OCI-LY3 (cell line): Measurements from ENCODE around the gene DGKB.

Source experiments
- H2AFZ ChIP-seq: fragments of 200-600, 300-600 bp; shearing (Covaris generic); 2 replicates; pipeline ENCODE4 v1.6.0; 2014; ENCODE audit warnings: antibody characterized with exemption, low read depth, low read length
- H3K27ac ChIP-seq: fragments of 200-600, 300-600 bp; sonication (generic); 2 replicates; pipeline ENCODE4 v1.5.1; 2014; ENCODE audit warnings: mild to moderate bottlenecking, low read length, moderate library complexity, mixed read lengths
- H3K27me3 ChIP-seq: fragments of 200-600, 300-600 bp; sonication (generic); 2 replicates; pipeline ENCODE4 v1.6.1; 2014; ENCODE audit warnings: low read depth, low read length, mixed read lengths
- H3K36me3 ChIP-seq: fragments of 200-600, 300-600 bp; sonication (generic); replicated peaks from 2 replicates; pipeline ENCODE3; 2014; ENCODE audit warnings: low read depth, low read length, mixed read lengths
- H3K4me1 ChIP-seq: fragments of 300-600, 200-600 bp; sonication (generic); 2 replicates; pipeline ENCODE4 v1.6.1; 2014; ENCODE audit warnings: low read length, mixed read lengths
- H3K4me2 ChIP-seq: fragments of 200-600, 300-600 bp; sonication (generic); 2 replicates; pipeline ENCODE4 v1.6.1; 2014; ENCODE audit warnings: low read length, mixed read lengths
- H3K4me3 ChIP-seq: fragments of 300-600, 200-600 bp; sonication (generic); 2 replicates; pipeline ENCODE4 v1.5.1; 2014; ENCODE audit warnings: antibody characterized with exemption, mild to moderate bottlenecking, low read length, moderate library complexity
- H3K79me2 ChIP-seq: fragments of 300-600, 200-600 bp; shearing (Covaris generic); 2 replicates; pipeline ENCODE4 v1.6.1; 2014; ENCODE audit warnings: mild to moderate bottlenecking, low read length, mixed read lengths
- H3K9ac ChIP-seq: fragments of 300-600, 200-600 bp; shearing (Covaris generic); 2 replicates; pipeline ENCODE4 v1.6.0; 2014; ENCODE audit warnings: mild to moderate bottlenecking, low read length, moderate library complexity
- H3K9me3 ChIP-seq: fragments of 200-600, 300-600 bp; shearing (Covaris generic); 2 replicates; pipeline ENCODE4 v1.6.1; 2014; ENCODE audit warnings: low read length, mixed read lengths; ENCODE audit not compliant: insufficient read depth
- H4K20me1 ChIP-seq: fragments of 200-600, 300-600 bp; sonication (generic); 2 replicates; pipeline ENCODE4 v1.6.1; 2016; ENCODE audit warnings: low read length, mixed read lengths; ENCODE audit not compliant: insufficient read depth
- EZH2phosphoT487 ChIP-seq: fragments of 200-600 bp; shearing (Covaris generic); IDR thresholded peaks from 2 replicates; pipeline ENCODE4 v1.6.1; 2018; ENCODE audit warnings: antibody characterized with exemption, mixed run types, low read depth
- TF ChIP-seq, protein P1 (sequence below): fragments of 200-600, 300-600 bp; sonication (generic); IDR thresholded peaks from 2 replicates; pipeline ENCODE4 v1.5.1; 2014; ENCODE audit warnings: antibody characterized with exemption, low read length, low read depth

DGKB gene

GRCh38 chr7:14902589-14903067 lies at the start of gene DGKB:
TSS of gene DGKB (minus strand) at chr7:14902751.
- H3K27me3 ChIP-seq: no peaks in the 10 kb centered on the region
- H3K9me3 ChIP-seq: no peaks in the 10 kb centered on the region
- H3K4me1 ChIP-seq: no peaks in the 10 kb centered on the region
- H2AFZ ChIP-seq: no peak within 1 kb of the TSS
- H3K79me2 ChIP-seq: no peaks in the 10 kb centered on the region
- H3K36me3 ChIP-seq: no peaks in the 10 kb centered on the region
- no peak within 1 kb of the TSS for H3K4me2 ChIP-seq
- H4K20me1 ChIP-seq: no peaks in the 10 kb centered on the region
- H3K9ac ChIP-seq: no peak within 1 kb of the TSS
- H3K27ac ChIP-seq: no peak within 1 kb of the TSS
- TF ChIP-seq EZH2phosphoT487: no peak
- TF ChIP-seq, protein P1, sequence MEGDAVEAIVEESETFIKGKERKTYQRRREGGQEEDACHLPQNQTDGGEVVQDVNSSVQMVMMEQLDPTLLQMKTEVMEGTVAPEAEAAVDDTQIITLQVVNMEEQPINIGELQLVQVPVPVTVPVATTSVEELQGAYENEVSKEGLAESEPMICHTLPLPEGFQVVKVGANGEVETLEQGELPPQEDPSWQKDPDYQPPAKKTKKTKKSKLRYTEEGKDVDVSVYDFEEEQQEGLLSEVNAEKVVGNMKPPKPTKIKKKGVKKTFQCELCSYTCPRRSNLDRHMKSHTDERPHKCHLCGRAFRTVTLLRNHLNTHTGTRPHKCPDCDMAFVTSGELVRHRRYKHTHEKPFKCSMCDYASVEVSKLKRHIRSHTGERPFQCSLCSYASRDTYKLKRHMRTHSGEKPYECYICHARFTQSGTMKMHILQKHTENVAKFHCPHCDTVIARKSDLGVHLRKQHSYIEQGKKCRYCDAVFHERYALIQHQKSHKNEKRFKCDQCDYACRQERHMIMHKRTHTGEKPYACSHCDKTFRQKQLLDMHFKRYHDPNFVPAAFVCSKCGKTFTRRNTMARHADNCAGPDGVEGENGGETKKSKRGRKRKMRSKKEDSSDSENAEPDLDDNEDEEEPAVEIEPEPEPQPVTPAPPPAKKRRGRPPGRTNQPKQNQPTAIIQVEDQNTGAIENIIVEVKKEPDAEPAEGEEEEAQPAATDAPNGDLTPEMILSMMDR: no peak
- no peak within 1 kb of the TSS for H3K4me3 ChIP-seq

DNA sequence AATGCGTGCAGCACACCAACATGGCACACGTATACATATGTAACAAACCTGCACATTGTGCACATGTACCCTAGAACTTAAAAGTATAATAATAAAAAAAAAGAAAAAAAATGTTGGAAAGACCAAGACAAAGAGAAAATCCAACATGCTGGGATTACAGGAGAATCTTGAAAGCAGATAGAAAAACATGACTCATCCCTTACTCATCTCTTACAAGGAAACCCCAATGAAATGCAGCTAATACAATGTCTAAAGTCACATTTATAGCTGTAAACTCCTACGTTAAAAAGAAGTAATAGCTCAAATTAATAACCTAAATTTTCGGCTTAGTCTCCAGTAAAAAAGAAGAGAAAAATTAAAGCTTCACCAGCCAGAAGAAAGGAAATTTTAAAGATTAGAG lies 47.5 kb upstream of the DGKB start:
- H3K4me1 ChIP-seq: no peaks in the 10 kb centered on the region
- no peak overlapping the region for H3K27ac ChIP-seq
- H3K36me3 ChIP-seq: no peaks in the 10 kb centered on the region
- H3K4me2 ChIP-seq: no peak overlapping the region
- TF ChIP-seq, protein P1: no peak
- TF ChIP-seq EZH2phosphoT487: no peak
- H3K79me2 ChIP-seq: no peaks in the 10 kb centered on the region
- no peak overlapping the region for H2AFZ ChIP-seq
- H3K27me3 ChIP-seq: no peaks in the 10 kb centered on the region
- no peak overlapping the region for H3K4me3 ChIP-seq
- no peak overlapping the region for H3K9ac ChIP-seq
- H4K20me1 ChIP-seq: no peaks in the 10 kb centered on the region
- H3K9me3 ChIP-seq: no peaks in the 10 kb centered on the region

- Histone ChIP-seq H3K27me3 (no peaks in the 10 kb centered on the region), H2AFZ (no peak overlapping the region), H4K20me1 (no peaks in the 10 kb centered on the region), H3K4me2 (no peak overlapping the region), H3K79me2 (no peaks in the 10 kb centered on the region), H3K4me3 (no peak overlapping the region), H3K4me1 (peaks cover 7% of the 10 kb centered on the region; the same call in 1 of the 2 replicates), H3K9me3 (no peaks in the 10 kb centered on the region), H3K36me3 (no peaks in the 10 kb centered on the region), H3K27ac (no peak overlapping the region), H3K9ac (no peak overlapping the region)
- TF ChIP-seq, protein P1: no peak
- no peak for TF ChIP-seq EZH2phosphoT487
Observed at GRCh38 chr7:14938181-14938580, 35.6 kb upstream of the DGKB start.

DNA sequence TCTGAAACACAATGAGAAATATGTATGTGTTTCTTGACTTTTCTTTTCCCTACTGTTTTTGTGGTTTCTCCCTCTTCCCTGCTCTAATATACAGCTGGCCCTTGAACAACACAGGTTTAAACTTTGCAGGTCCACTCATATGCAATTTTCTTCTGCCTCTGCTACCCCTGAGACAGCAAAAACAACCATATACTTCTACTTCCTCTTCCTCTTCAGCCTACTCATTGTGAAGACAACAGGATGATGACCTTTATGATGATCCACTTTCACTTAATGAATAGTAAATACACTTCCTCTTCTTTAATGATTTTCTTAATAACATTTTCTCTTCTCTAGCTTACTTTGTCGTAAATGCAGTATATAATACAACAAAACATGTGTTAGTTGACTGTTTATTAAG lies 35.0 kb upstream of the DGKB start:
- Histone ChIP-seq H3K9ac (no peak overlapping the region), H3K4me2 (peak overlapping the region; percentile 7; the same call in 1 of the 2 replicates), H3K79me2 (no peaks in the 10 kb centered on the region), H3K9me3 (no peaks in the 10 kb centered on the region), H4K20me1 (no peaks in the 10 kb centered on the region), H3K27me3 (no peaks in the 10 kb centered on the region), H3K36me3 (no peaks in the 10 kb centered on the region), H3K4me3 (no peak overlapping the region), H3K4me1 (peaks cover 7% of the 10 kb centered on the region; the same call in 1 of the 2 replicates), H2AFZ (no peak overlapping the region), H3K27ac (no peak overlapping the region)
- TF ChIP-seq, protein P1: no peak
- TF ChIP-seq EZH2phosphoT487: no peak
